OCI-LY1 (cell line): ENCODE measurements around the gene FTCD.

Experiments used
- H2AFZ ChIP-seq: fragments of 200-600 bp; sonication (generic), shearing (Covaris generic); 2 replicates; pipeline ENCODE4 v1.6.0; 2014; ENCODE audit warnings: antibody characterized with exemption, mild to moderate bottlenecking, low read length
- H3F3A ChIP-seq: fragments of 200-600 bp; sonication (generic), shearing (Covaris generic); 2 replicates; pipeline ENCODE4 v1.6.0; 2014; ENCODE audit warnings: mild to moderate bottlenecking, antibody characterized with exemption, low read length, moderate library complexity; ENCODE audit not compliant: insufficient read depth
- H3K27ac ChIP-seq: fragments of 200-600 bp; sonication (generic); 2 replicates; pipeline ENCODE4 v1.5.1; 2014; ENCODE audit warnings: low read length, mixed run types, mild to moderate bottlenecking, low read depth; ENCODE audit not compliant: poor library complexity, severe bottlenecking
- H3K27me3 ChIP-seq: fragments of 200-600 bp; sonication (generic); 2 replicates; pipeline ENCODE4 v1.6.0; 2014; ENCODE audit warnings: antibody characterized with exemption, mild to moderate bottlenecking, low read length, moderate library complexity; ENCODE audit not compliant: insufficient read depth
- H3K36me3 ChIP-seq: fragments of 200-600 bp; sonication (generic); 2 replicates; pipeline ENCODE4 v1.6.1; 2014; ENCODE audit warnings: mild to moderate bottlenecking, antibody characterized with exemption, low read length, moderate library complexity, mixed read lengths; ENCODE audit not compliant: insufficient read depth
- H3K4me1 ChIP-seq: fragments of 200-600 bp; sonication (generic); 2 replicates; pipeline ENCODE4 v1.5.1; 2014; ENCODE audit warnings: mild to moderate bottlenecking, low read length, moderate library complexity; ENCODE audit not compliant: insufficient read depth, severe bottlenecking
- H3K4me2 ChIP-seq: fragments of 200-600 bp; sonication (generic), shearing (Covaris generic); 2 replicates; pipeline ENCODE4 v1.6.1; 2014; ENCODE audit warnings: low read length
- H3K4me3 ChIP-seq: fragments of 200-600 bp; sonication (generic); 2 replicates; pipeline ENCODE4 v1.5.1; 2014; ENCODE audit warnings: low read length, low read depth, mild to moderate bottlenecking, mixed read lengths; ENCODE audit not compliant: poor library complexity, severe bottlenecking
- H3K79me2 ChIP-seq: fragments of 200-600 bp; shearing (Covaris generic); 2 replicates; pipeline ENCODE4 v1.6.1; 2016; ENCODE audit warnings: mixed run types, low read length, mixed read lengths; ENCODE audit not compliant: insufficient read depth
- H3K9ac ChIP-seq: fragments of 200-600 bp; sonication (generic), shearing (Covaris generic); 2 replicates; pipeline ENCODE4 v1.6.1; 2014; ENCODE audit warnings: mild to moderate bottlenecking, low read length, mixed read lengths
- H3K9me2 ChIP-seq: fragments of 200-600 bp; sonication (generic), shearing (Covaris generic); 2 replicates; pipeline ENCODE4 v1.6.1; 2014; ENCODE audit warnings: low read depth, mild to moderate bottlenecking, low read length, mixed read lengths
- H3K9me3 ChIP-seq: fragments of 200-600 bp; shearing (Covaris generic); 2 replicates; pipeline ENCODE4 v1.6.1; 2014; ENCODE audit warnings: low read length, mixed read lengths
- H4K20me1 ChIP-seq: fragments of 200-600 bp; sonication (generic), shearing (Covaris generic); 2 replicates; pipeline ENCODE4 v1.6.0; 2016; ENCODE audit warnings: mild to moderate bottlenecking, low read length; ENCODE audit not compliant: insufficient read depth
- CTCF ChIP-seq: fragments of 200-600 bp; sonication (generic), shearing (Covaris generic); IDR thresholded peaks from 2 replicates; pipeline ENCODE4 v1.5.1; 2017; ENCODE audit warnings: mild to moderate bottlenecking, antibody characterized with exemption, low read length, moderate library complexity, mixed read lengths
- EZH2 ChIP-seq: fragments of 200-600 bp; sonication (generic), shearing (Covaris generic); IDR thresholded peaks from 2 replicates; pipeline ENCODE4 v1.8.0; 2017; ENCODE audit warnings: borderline replicate concordance, mixed run types, mild to moderate bottlenecking, antibody characterized with exemption, low read length, moderate library complexity, mixed read lengths

The FTCD gene

GRCh38 chr21:46156378-46156645, 933 bp upstream of the FTCD start:
- H2AFZ ChIP-seq, result no peak overlapping the region
- no peaks in the 10 kb centered on the region for H3K9me2 ChIP-seq
- H3K9me3 ChIP-seq, result no peaks in the 10 kb centered on the region
- H3K79me2 ChIP-seq, result no peaks in the 10 kb centered on the region
- no peaks in the 10 kb centered on the region for H3K36me3 ChIP-seq
- no peak overlapping the region for H3K27ac ChIP-seq
- TF ChIP-seq EZH2 (no peak), CTCF (no peak)
- no peak overlapping the region for H3K9ac ChIP-seq
- H3F3A ChIP-seq, result no peaks in the 10 kb centered on the region
- no peak overlapping the region for H3K4me3 ChIP-seq
- no peak overlapping the region for H3K4me2 ChIP-seq
- no peaks in the 10 kb centered on the region for H3K4me1 ChIP-seq
- H4K20me1 ChIP-seq, result no peaks in the 10 kb centered on the region
- no peaks in the 10 kb centered on the region for H3K27me3 ChIP-seq

GRCh38 chr21:46154955-46155513, 345 bp downstream of the FTCD start:
- no peaks in the 10 kb centered on the region for H4K20me1 ChIP-seq
- H2AFZ ChIP-seq, result no peak overlapping the region
- no peaks in the 10 kb centered on the region for H3K9me3 ChIP-seq
- H3K79me2 ChIP-seq, result no peaks in the 10 kb centered on the region
- H3K9ac ChIP-seq, result no peak overlapping the region
- H3F3A ChIP-seq, result no peaks in the 10 kb centered on the region
- H3K9me2 ChIP-seq, result no peaks in the 10 kb centered on the region
- H3K27ac ChIP-seq, result no peak overlapping the region
- no peaks in the 10 kb centered on the region for H3K36me3 ChIP-seq
- H3K4me2 ChIP-seq, result no peak overlapping the region
- H3K27me3 ChIP-seq, result no peaks in the 10 kb centered on the region
- H3K4me1 ChIP-seq, result no peaks in the 10 kb centered on the region
- TF ChIP-seq EZH2 (no peak), CTCF (no peak)
- no peak overlapping the region for H3K4me3 ChIP-seq

GRCh38 chr21:46154155-46154954, 1.0 kb downstream of the FTCD start:
- H3F3A ChIP-seq, result no peaks in the 10 kb centered on the region
- no peaks in the 10 kb centered on the region for H3K27me3 ChIP-seq
- H3K4me1 ChIP-seq, result no peaks in the 10 kb centered on the region
- H3K9me2 ChIP-seq, result no peaks in the 10 kb centered on the region
- H3K79me2 ChIP-seq, result no peaks in the 10 kb centered on the region
- H4K20me1 ChIP-seq, result no peaks in the 10 kb centered on the region
- no peak overlapping the region for H3K4me2 ChIP-seq
- H3K27ac ChIP-seq, result no peak overlapping the region
- no peak overlapping the region for H3K4me3 ChIP-seq
- H2AFZ ChIP-seq, result no peak overlapping the region
- H3K9ac ChIP-seq, result no peak overlapping the region
- no peaks in the 10 kb centered on the region for H3K36me3 ChIP-seq
- TF ChIP-seq CTCF (no peak), EZH2 (no peak)
- H3K9me3 ChIP-seq, result no peaks in the 10 kb centered on the region
